Activated T-cell treated with anti-CD3 and anti-CD28 coated beads for 1 hour (primary cell): Measurements from ENCODE around the gene RBM4B.
"Not testable (repeated sequence)": the region's sequence is repeated elsewhere in the genome, so short reads cannot be mapped to it uniquely, and the experiment has no call there.

Source experiments
- DNase-seq: peaks from one replicate; pipeline ENCODE4 v3.0.0-alpha.2; 2020; ENCODE audit warnings: low read depth

RBM4B gene

GRCh38 chr11:66677599-66678375 is at the start of gene RBM4B:
TSS of gene RBM4B (minus strand) at chr11:66677887. CDS start at chr11:66677079, 808 bp downstream.
- peak; percentile 94 for DNase-seq

GRCh38 chr11:66725647-66726046 is 48.0 kb upstream of the RBM4B start:
- DNase-seq = no peak

GRCh38 chr11:66725114-66725513 is 47.4 kb upstream of the RBM4B start:
- no peak for DNase-seq

- DNase-seq = not testable (repeated sequence)
Observed at GRCh38 chr11:66724167-66724566, 46.5 kb upstream of the RBM4B start.

GRCh38 chr11:66723693-66724092 is 46.0 kb upstream of the RBM4B start:
- DNase-seq = no peak

- no peak for DNase-seq
Observed at GRCh38 chr11:66722745-66723651, 45.3 kb upstream of the RBM4B start.

- DNase-seq = no peak
Observed at GRCh38 chr11:66721939-66722338, 44.3 kb upstream of the RBM4B start.

- no peak for DNase-seq
Observed at GRCh38 chr11:66720899-66721470, 43.3 kb upstream of the RBM4B start.

- DNase-seq = no peak
Observed at GRCh38 chr11:66720223-66720898, 42.7 kb upstream of the RBM4B start.

GRCh38 chr11:66719111-66719872 is 41.6 kb upstream of the RBM4B start:
- no peak for DNase-seq

- DNase-seq = no peak
Observed at GRCh38 chr11:66718320-66718971, 40.8 kb upstream of the RBM4B start.

- DNase-seq = no peak
Observed at GRCh38 chr11:66717925-66718319, 40.2 kb upstream of the RBM4B start.

GRCh38 chr11:66716996-66717395 is 39.3 kb upstream of the RBM4B start:
- no peak for DNase-seq

- DNase-seq = no peak
Observed at GRCh38 chr11:66715346-66716085, 37.8 kb upstream of the RBM4B start.

GRCh38 chr11:66713746-66714480 is 36.2 kb upstream of the RBM4B start:
- DNase-seq = no peak

GRCh38 chr11:66710384-66710930 is 32.8 kb upstream of the RBM4B start:
- no peak for DNase-seq

GRCh38 chr11:66708701-66709100 is 31.0 kb upstream of the RBM4B start:
- no peak for DNase-seq

GRCh38 chr11:66708094-66708493 is 30.4 kb upstream of the RBM4B start:
- no peak for DNase-seq

GRCh38 chr11:66707486-66707885 is 29.8 kb upstream of the RBM4B start:
- DNase-seq = no peak
